H9 (cell line): ENCODE data around the gene ABCC11. TPM values are rescaled to one million over a fixed set of nuclear protein-coding genes. Genes with fewer than 3 reads are reported as not detected.

Source experiments
- DNase-seq: peaks from one replicate; pipeline ENCODE4 v3.0.0-alpha.2; 2017
- H2AFZ ChIP-seq: one replicate; pipeline ENCODE4 v1.6.1; 2013; ENCODE audit warnings: mild to moderate bottlenecking, low read length, control low read depth, moderate library complexity
- H2AK5ac ChIP-seq: 2 replicates; pipeline ENCODE4 v1.6.1; 2013; ENCODE audit warnings: low read length, control low read depth, mixed read lengths; ENCODE audit not compliant: insufficient read length
- H2BK120ac ChIP-seq: one replicate; pipeline ENCODE4 v1.6.1; 2013; ENCODE audit warnings: low read depth, mild to moderate bottlenecking, low read length, control low read depth, inconsistent platforms; ENCODE audit not compliant: poor library complexity, severe bottlenecking
- H2BK12ac ChIP-seq: 2 replicates; pipeline ENCODE4 v1.6.1; 2013; ENCODE audit warnings: low read length, control low read depth, mixed read lengths, low read depth; ENCODE audit not compliant: insufficient read length
- H2BK15ac ChIP-seq: 2 replicates; pipeline ENCODE4 v1.6.1; 2013; ENCODE audit warnings: low read depth, low read length, control low read depth
- H2BK20ac ChIP-seq: one replicate; pipeline ENCODE4 v1.6.1; 2013; ENCODE audit warnings: low read depth, mild to moderate bottlenecking, low read length, control low read depth, inconsistent platforms; ENCODE audit not compliant: poor library complexity, severe bottlenecking
- H2BK5ac ChIP-seq: 2 replicates; pipeline ENCODE4 v1.6.1; 2013; ENCODE audit warnings: low read length, control low read depth, mixed read lengths; ENCODE audit not compliant: insufficient read length
- H3K14ac ChIP-seq: 2 replicates; pipeline ENCODE4 v1.6.1; 2013; ENCODE audit warnings: low read length, control low read depth; ENCODE audit not compliant: insufficient read depth
- H3K18ac ChIP-seq: 2 replicates; pipeline ENCODE4 v1.6.1; 2013; ENCODE audit warnings: low read depth, mild to moderate bottlenecking, mixed read lengths, low read length, control low read depth; ENCODE audit not compliant: insufficient read length
- H3K23ac ChIP-seq: 2 replicates; pipeline ENCODE4 v1.6.1; 2013; ENCODE audit warnings: low read length, control low read depth, mixed read lengths, low read depth; ENCODE audit not compliant: insufficient read length
- H3K23me2 ChIP-seq: 2 replicates; pipeline ENCODE4 v1.6.1; 2013; ENCODE audit warnings: low read depth, mild to moderate bottlenecking, mixed read lengths, low read length, control low read depth; ENCODE audit not compliant: insufficient read length, poor library complexity, severe bottlenecking
- H3K27ac ChIP-seq: 2 replicates; pipeline ENCODE4 v1.5.1; 2013; ENCODE audit warnings: low read length, control low read depth, mixed read lengths, low read depth; ENCODE audit not compliant: insufficient read length
- H3K27me3 ChIP-seq: 2 replicates; pipeline ENCODE4 v1.6.1; 2013; ENCODE audit warnings: low read length, control low read depth, inconsistent platforms; ENCODE audit not compliant: insufficient read depth
- H3K4ac ChIP-seq: 2 replicates; pipeline ENCODE4 v1.6.1; 2013; ENCODE audit warnings: low read depth, mild to moderate bottlenecking, control low read depth, inconsistent platforms, low read length, moderate library complexity
- H3K4me1 ChIP-seq: 2 replicates; pipeline ENCODE4 v1.6.1; 2013; ENCODE audit warnings: low read length, control low read depth, inconsistent platforms; ENCODE audit not compliant: insufficient read depth
- H3K4me2 ChIP-seq: 2 replicates; pipeline ENCODE4 v1.6.1; 2013; ENCODE audit warnings: low read length, control low read depth, mixed read lengths; ENCODE audit not compliant: insufficient read length, insufficient read depth
- H3K56ac ChIP-seq: 2 replicates; pipeline ENCODE4 v1.6.1; 2013; ENCODE audit warnings: low read depth, mild to moderate bottlenecking, mixed read lengths, low read length, control low read depth; ENCODE audit not compliant: insufficient read length
- H3K79me1 ChIP-seq: 2 replicates; pipeline ENCODE4 v1.6.1; 2013; ENCODE audit warnings: low read depth, mild to moderate bottlenecking, moderate library complexity, low read length, control low read depth, inconsistent platforms; ENCODE audit not compliant: insufficient read depth, poor library complexity, severe bottlenecking
- H3K79me2 ChIP-seq: 2 replicates; pipeline ENCODE4 v1.6.1; 2013; ENCODE audit warnings: low read length, control low read depth, inconsistent platforms; ENCODE audit not compliant: insufficient read depth
- H3K9ac ChIP-seq: 2 replicates; pipeline ENCODE4 v1.6.1; 2013; ENCODE audit warnings: low read length, control low read depth, mixed read lengths; ENCODE audit not compliant: insufficient read length; ENCODE audit errors: extremely low read depth
- H3K9me3 ChIP-seq: one replicate; pipeline ENCODE4 v1.6.1; 2013; ENCODE audit warnings: low read depth, low read length, inconsistent platforms; ENCODE audit not compliant: control insufficient read depth
- H3T11ph ChIP-seq: one replicate; pipeline ENCODE4 v1.6.1; 2013; ENCODE audit warnings: mild to moderate bottlenecking, low read length, control low read depth, inconsistent platforms
- H4K20me1 ChIP-seq: one replicate; pipeline ENCODE4 v1.6.1; 2013; ENCODE audit not compliant: control insufficient read depth, insufficient read length, insufficient read depth
- H4K5ac ChIP-seq: 2 replicates; pipeline ENCODE4 v1.6.1; 2013; ENCODE audit warnings: low read depth, mild to moderate bottlenecking, mixed read lengths, low read length, control low read depth; ENCODE audit not compliant: insufficient read length
- H4K8ac ChIP-seq: replicated peaks from 2 replicates; pipeline ENCODE4 v1.6.1; 2013; ENCODE audit warnings: low read length, control low read depth, mixed read lengths, low read depth; ENCODE audit not compliant: insufficient read length
- H4K91ac ChIP-seq: 2 replicates; pipeline ENCODE4 v1.6.1; 2013; ENCODE audit warnings: low read depth, mild to moderate bottlenecking, moderate library complexity, mixed read lengths, low read length, control low read depth; ENCODE audit not compliant: insufficient read length
- H3K27ac Mint-ChIP-seq, 3 experiments: 2 replicates in 2 of 3; 3 replicates in 1 of 3; pipeline ENCODE4 v1.8.0; 2020 to 2021; ENCODE audit warnings: mixed read lengths in 3 of 3, mild to moderate bottlenecking in 1 of 3, moderate library complexity in 1 of 3
- H3K27me3 Mint-ChIP-seq: 2 replicates; pipeline ENCODE4 v1.8.0; 2021; ENCODE audit warnings: low read depth, mild to moderate bottlenecking, moderate library complexity, mixed read lengths
- H3K36me3 Mint-ChIP-seq, 3 experiments: 2 replicates in 2 of 3; 3 replicates in 1 of 3; pipeline ENCODE4 v1.8.0; 2020 to 2021; ENCODE audit warnings: low read depth in 3 of 3, mixed read lengths in 3 of 3; ENCODE audit not compliant: insufficient read depth in 1 of 3
- H3K4me1 Mint-ChIP-seq, 2 experiments: 2 replicates each; pipeline ENCODE4 v1.8.0; 2020; ENCODE audit warnings: mixed read lengths in 2 of 2
- H3K4me3 Mint-ChIP-seq, 2 experiments: 2 replicates in 1 of 2; 3 replicates in 1 of 2; pipeline ENCODE4 v1.8.0; 2020 to 2021; ENCODE audit warnings: mild to moderate bottlenecking in 2 of 2, mixed read lengths in 2 of 2, moderate library complexity in 1 of 2
- H3K9me3 Mint-ChIP-seq, 2 experiments: 2 replicates in 1 of 2; 3 replicates in 1 of 2; pipeline ENCODE4 v1.8.0; 2020; ENCODE audit warnings: mild to moderate bottlenecking in 2 of 2, mixed read lengths in 2 of 2, moderate library complexity in 1 of 2
- CTCF ChIP-seq: fragments of 200-600 bp; sonication (generic); conservative IDR thresholded peaks from 3 replicates; pipeline ENCODE4 v1.8.0; 2021; ENCODE audit warnings: antibody characterized with exemption, mild to moderate bottlenecking
- WGBS: extraction: QIAGEN DNeasy Blood & Tissue Kit; methylation state at CpG from one replicate; pipeline ENCODE4 v1.1.7; 2013; ENCODE audit warnings: missing lambda C conversion rate, low lambda C conversion rate, mixed read lengths; ENCODE audit not compliant: insufficient read length; ENCODE audit errors: extremely low coverage; 5-methylcytosine and 5-hydroxymethylcytosine counted together
- total RNA-seq: library from RNA; stranded (reverse); gene quantifications from 2 replicates; pipeline ENCODE4 v1.2.1, GENCODE V29; 2021

ABCC11 gene
- total RNA-seq, 1 experiment from 2014 or later, result 0.33 TPM

- Histone ChIP-seq H3T11ph (no peak overlapping the region), H3K23me2 (no peaks in the 10 kb centered on the region), H2AK5ac (no peak overlapping the region), H2BK15ac (no peak overlapping the region), H3K14ac (no peak overlapping the region), H3K79me2 (no peaks in the 10 kb centered on the region), H3K4me2 (no peak overlapping the region), H4K8ac (no peak overlapping the region), H4K20me1 (no peaks in the 10 kb centered on the region), H3K27ac (no peak overlapping the region), H3K4ac (no peak overlapping the region), H3K9ac (no peak overlapping the region), H3K4me1 (peaks cover 4% of the 10 kb centered on the region), H3K18ac (no peak overlapping the region), H4K91ac (no peak overlapping the region), H3K79me1 (no peaks in the 10 kb centered on the region), H2BK12ac (no peak overlapping the region), H2AFZ (no peak overlapping the region), H3K9me3 (no peaks in the 10 kb centered on the region), H2BK20ac (no peak overlapping the region), H4K5ac (no peak overlapping the region), H3K27me3 (no peaks in the 10 kb centered on the region), H2BK120ac (no peak overlapping the region), H2BK5ac (no peak overlapping the region), H3K56ac (no peak overlapping the region), H3K23ac (no peak overlapping the region)
- peaks cover 3 to 9% of the 10 kb centered on the region in 2 experiments; a peak in 3 of 4 replicates for H3K4me1 Mint-ChIP-seq
- peaks cover 0 to 18% (median 6%) of the 10 kb centered on the region in 3 experiments; a peak in 4 of 7 replicates for H3K36me3 Mint-ChIP-seq
- H3K27ac Mint-ChIP-seq, result peak overlapping the region in 2 of 3 experiments; percentile 8 to 80; a peak in 3 of 7 replicates
- DNase-seq, result no peak
- no peaks in the 10 kb centered on the region for H3K9me3 Mint-ChIP-seq
- no peak overlapping the region for H3K4me3 Mint-ChIP-seq
- H3K27me3 Mint-ChIP-seq, result no peaks in the 10 kb centered on the region
- no peak for TF ChIP-seq CTCF
- WGBS, result no CpG with 5 or more reads among the region's 4 CpGs
Measured at GRCh38 chr16:48276102-48276501, 28.8 kb upstream of the ABCC11 start.
